GM19397 (cell line): ENCODE data around the gene GNA15.
"Not testable (repeated sequence)": the region's sequence is repeated elsewhere in the genome, so short reads cannot be mapped to it uniquely, and the experiment has no call there.

Source experiments
- ATAC-seq: cut with Tn5 transposase; IDR thresholded peaks from one replicate; pipeline ENCODE4 v1.9.1; 2021; ENCODE audit warnings: mild to moderate bottlenecking, moderate library complexity; ENCODE audit not compliant: unreplicated experiment

The GNA15 gene

GRCh38 chr19:3171894-3172672 lies 36.2 kb downstream of the GNA15 start:
- no peak for ATAC-seq

GRCh38 chr19:3172673-3173000 lies 36.8 kb downstream of the GNA15 start:
- ATAC-seq: not testable (repeated sequence)

- no peak for ATAC-seq
Measured at GRCh38 chr19:3175781-3176714, 40.2 kb downstream of the GNA15 start.

- no peak for ATAC-seq
Measured at GRCh38 chr19:3176715-3177501, 41.1 kb downstream of the GNA15 start.

- peak; percentile 37 for ATAC-seq
Measured at GRCh38 chr19:3178377-3178972, 42.6 kb downstream of the GNA15 start, which contains the start of gene S1PR4. S1PR4 (plus strand) TSS chr19:3178769; CDS start chr19:3178793, 24 bp downstream.

- ATAC-seq: peak; percentile 18
Measured at GRCh38 chr19:3178973-3179738, 43.3 kb downstream of the GNA15 start.

GRCh38 chr19:3179739-3180293 lies 44.0 kb downstream of the GNA15 start:
- ATAC-seq: no peak

- no peak for ATAC-seq
Measured at GRCh38 chr19:3183721-3184641, 48.1 kb downstream of the GNA15 start.

- peak; percentile 15 for ATAC-seq
Measured at GRCh38 chr19:3184847-3185460, 49.1 kb downstream of the GNA15 start.

- peak; percentile 73 for ATAC-seq
Measured at GRCh38 chr19:3185461-3186159, 49.8 kb downstream of the GNA15 start, which contains the start of gene NCLN. NCLN (plus strand) TSS chr19:3185930; CDS start chr19:3186031, 101 bp downstream.

GRCh38 chr19:3186160-3186688 lies 50.4 kb downstream of the GNA15 start:
- ATAC-seq: peak; percentile 4

GRCh38 chr19:3186891-3187661 lies 51.2 kb downstream of the GNA15 start:
- no peak for ATAC-seq

GRCh38 chr19:3187662-3188511 lies 52.1 kb downstream of the GNA15 start:
- no peak for ATAC-seq

- no peak for ATAC-seq
Measured at GRCh38 chr19:3188627-3189596, 53.1 kb downstream of the GNA15 start.
